ENCODE results near the gene ZBTB16.

Gene ZBTB16

GRCh38 chr11:114187173-114187572, 127.7 kb downstream of the ZBTB16 start:
- no peak for DNase-seq (ENCODE audit: low read depth)

GRCh38 chr11:114188851-114189570, 129.5 kb downstream of the ZBTB16 start:
- DNase-seq (ENCODE audit: low read depth): no peak

- no peak for DNase-seq (ENCODE audit: low read depth)
Observed at GRCh38 chr11:114190630-114191029, 131.1 kb downstream of the ZBTB16 start.

- no peak for DNase-seq (ENCODE audit: low read depth)
Observed at GRCh38 chr11:114191893-114192292, 132.4 kb downstream of the ZBTB16 start.

- DNase-seq (ENCODE audit: low read depth): no peak
Observed at GRCh38 chr11:114192841-114193389, 133.4 kb downstream of the ZBTB16 start.

GRCh38 chr11:114193730-114194679, 134.5 kb downstream of the ZBTB16 start:
- no peak for DNase-seq (ENCODE audit: low read depth)

GRCh38 chr11:114194702-114195101, 135.2 kb downstream of the ZBTB16 start:
- DNase-seq (ENCODE audit: low read depth): no peak

- DNase-seq (ENCODE audit: low read depth): no peak
Observed at GRCh38 chr11:114195151-114195550, 135.6 kb downstream of the ZBTB16 start.

GRCh38 chr11:114195981-114196731, 136.6 kb downstream of the ZBTB16 start:
- no peak for DNase-seq (ENCODE audit: low read depth)

- DNase-seq (ENCODE audit: low read depth): no peak
Observed at GRCh38 chr11:114196997-114197703, 137.6 kb downstream of the ZBTB16 start.

GRCh38 chr11:114197799-114198500, 138.4 kb downstream of the ZBTB16 start:
- DNase-seq (ENCODE audit: low read depth): no peak

- DNase-seq (ENCODE audit: low read depth): no peak
Observed at GRCh38 chr11:114199051-114199450, 139.5 kb downstream of the ZBTB16 start.

- no peak for DNase-seq (ENCODE audit: low read depth)
Observed at GRCh38 chr11:114200351-114201133, 141.0 kb downstream of the ZBTB16 start.

- DNase-seq (ENCODE audit: low read depth): no peak
Observed at GRCh38 chr11:114201219-114201618, 141.7 kb downstream of the ZBTB16 start.

GRCh38 chr11:114202011-114202609, 142.6 kb downstream of the ZBTB16 start:
- DNase-seq (ENCODE audit: low read depth): no peak

- no peak for DNase-seq (ENCODE audit: low read depth)
Observed at GRCh38 chr11:114207096-114207495, 147.6 kb downstream of the ZBTB16 start.

GRCh38 chr11:114208377-114208776, 148.9 kb downstream of the ZBTB16 start:
- no peak for DNase-seq (ENCODE audit: low read depth)

GRCh38 chr11:114209343-114209742, 149.8 kb downstream of the ZBTB16 start:
- no peak for DNase-seq (ENCODE audit: low read depth)

GRCh38 chr11:114209904-114210303, 150.4 kb downstream of the ZBTB16 start:
- DNase-seq (ENCODE audit: low read depth): no peak

All from stimulated activated CD8-positive, alpha-beta memory T cell treated with anti-CD3 and anti-CD28 coated beads, Interleukin-4, amount 100 ng/mL, for 24 hours (primary cell).